Vagina (tissue), 2 donors: ENCODE data around the gene VTI1A.

Experiments used
- POLR2A ChIP-seq, 2 donors: fragments of 450-650 bp; IDR thresholded peaks; one replicate each; pipeline ENCODE4 v1.6.1; 2017; ENCODE audit warnings: antibody characterized with exemption in 2 of 2, mild to moderate bottlenecking in 2 of 2, moderate library complexity in 2 of 2
- POLR2AphosphoS5 ChIP-seq, 2 donors: sonication (generic); formaldehyde crosslinking; IDR thresholded peaks; one replicate each; pipeline ENCODE4 v1.9.0; 2017; ENCODE audit warnings: antibody characterized with exemption in 2 of 2, mild to moderate bottlenecking in 2 of 2, low read depth in 1 of 2; ENCODE audit not compliant: insufficient read depth in 1 of 2
- TF ChIP-seq, protein P1 (sequence below), 3 experiments: fragments of 450-650 bp in 2 of 3; fragments of 200-600 bp in 1 of 3; sonication (generic) in 1 of 3; IDR thresholded peaks; one replicate each; pipeline ENCODE4 v1.5.1; 2017 to 2019; ENCODE audit warnings: antibody characterized with exemption in 3 of 3, mild to moderate bottlenecking in 2 of 3, moderate library complexity in 2 of 3

DNA sequence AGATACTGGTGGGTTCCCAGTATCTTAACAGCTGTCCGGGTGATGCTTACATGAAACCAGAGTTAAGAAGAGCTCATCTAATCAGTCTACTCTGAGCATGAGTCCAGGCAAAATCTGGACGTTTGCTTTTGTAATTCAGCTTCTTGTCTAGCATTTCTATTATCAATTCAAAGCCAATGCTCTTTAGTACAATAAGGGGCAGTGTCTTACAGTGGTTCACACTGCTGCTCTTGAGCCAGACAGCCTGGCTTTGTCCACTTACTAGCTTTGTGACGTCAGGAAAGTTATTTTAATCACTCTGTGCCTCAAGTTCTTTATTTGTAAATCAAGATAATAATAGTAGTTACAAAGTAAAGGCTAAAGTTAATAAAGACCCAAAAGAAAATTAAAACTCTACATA lies 275.7 kb downstream of the VTI1A start:
- TF ChIP-seq POLR2A (IDR thresholded peaks at IDR 0.05) (no peak), POLR2AphosphoS5 (IDR thresholded peaks at IDR 0.05; ENCODE audit: insufficient read depth in 1 of 2, low read depth in 1 of 2) (no peak)
- TF ChIP-seq, protein P1, sequence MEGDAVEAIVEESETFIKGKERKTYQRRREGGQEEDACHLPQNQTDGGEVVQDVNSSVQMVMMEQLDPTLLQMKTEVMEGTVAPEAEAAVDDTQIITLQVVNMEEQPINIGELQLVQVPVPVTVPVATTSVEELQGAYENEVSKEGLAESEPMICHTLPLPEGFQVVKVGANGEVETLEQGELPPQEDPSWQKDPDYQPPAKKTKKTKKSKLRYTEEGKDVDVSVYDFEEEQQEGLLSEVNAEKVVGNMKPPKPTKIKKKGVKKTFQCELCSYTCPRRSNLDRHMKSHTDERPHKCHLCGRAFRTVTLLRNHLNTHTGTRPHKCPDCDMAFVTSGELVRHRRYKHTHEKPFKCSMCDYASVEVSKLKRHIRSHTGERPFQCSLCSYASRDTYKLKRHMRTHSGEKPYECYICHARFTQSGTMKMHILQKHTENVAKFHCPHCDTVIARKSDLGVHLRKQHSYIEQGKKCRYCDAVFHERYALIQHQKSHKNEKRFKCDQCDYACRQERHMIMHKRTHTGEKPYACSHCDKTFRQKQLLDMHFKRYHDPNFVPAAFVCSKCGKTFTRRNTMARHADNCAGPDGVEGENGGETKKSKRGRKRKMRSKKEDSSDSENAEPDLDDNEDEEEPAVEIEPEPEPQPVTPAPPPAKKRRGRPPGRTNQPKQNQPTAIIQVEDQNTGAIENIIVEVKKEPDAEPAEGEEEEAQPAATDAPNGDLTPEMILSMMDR (IDR thresholded peaks at IDR 0.05): no peak
